Amniotic epithelial cell (primary cell): ENCODE data around the gene OXNAD1.
"Not testable (repeated sequence)": the region's sequence is repeated elsewhere in the genome, so short reads cannot be mapped to it uniquely, and the experiment has no call there.

ENCODE experiments used
- DNase-seq: peaks from one replicate; pipeline ENCODE4 v3.0.0-alpha.2; 2010; ENCODE audit warnings: low read depth

The OXNAD1 gene

GRCh38 chr3:16304061-16305010 is 39.3 kb downstream of the OXNAD1 start:
- peak; percentile 57 for DNase-seq

- DNase-seq, result no peak
These were observed 40.1 kb downstream of the OXNAD1 start for GRCh38 chr3:16305111-16305541.

GRCh38 chr3:16307832-16308531 is 43.0 kb downstream of the OXNAD1 start:
- peak; percentile 29 for DNase-seq

- no peak for DNase-seq
These were observed 43.7 kb downstream of the OXNAD1 start for GRCh38 chr3:16308727-16309126.

- peak; percentile 83 for DNase-seq
These were observed 44.5 kb downstream of the OXNAD1 start for GRCh38 chr3:16309558-16309957.

- not testable (repeated sequence) for DNase-seq
These were observed 45.5 kb downstream of the OXNAD1 start for GRCh38 chr3:16310486-16310885.

- DNase-seq, result peak; percentile 80
These were observed 47.0 kb downstream of the OXNAD1 start for GRCh38 chr3:16311960-16312451.

- no peak for DNase-seq
These were observed 49.1 kb downstream of the OXNAD1 start for GRCh38 chr3:16313886-16314645.

GRCh38 chr3:16315623-16316022 is 50.6 kb downstream of the OXNAD1 start:
- no peak for DNase-seq

- DNase-seq, result no peak
These were observed 51.4 kb downstream of the OXNAD1 start for GRCh38 chr3:16316396-16316795.

- no peak for DNase-seq
These were observed 52.0 kb downstream of the OXNAD1 start for GRCh38 chr3:16316847-16317560.

- DNase-seq, result no peak
These were observed 52.5 kb downstream of the OXNAD1 start for GRCh38 chr3:16317561-16317945.

- DNase-seq, result peak; percentile 95
These were observed 53.2 kb downstream of the OXNAD1 start for GRCh38 chr3:16318176-16318575.

GRCh38 chr3:16319307-16319706 is 54.3 kb downstream of the OXNAD1 start:
- no peak for DNase-seq

- DNase-seq, result no peak
These were observed 54.7 kb downstream of the OXNAD1 start for GRCh38 chr3:16319723-16320122.

- DNase-seq, result no peak
These were observed 55.7 kb downstream of the OXNAD1 start for GRCh38 chr3:16320711-16321110.

- DNase-seq, result no peak
These were observed 57.2 kb downstream of the OXNAD1 start for GRCh38 chr3:16322189-16322588.

GRCh38 chr3:16323737-16324136 is 58.7 kb downstream of the OXNAD1 start:
- no peak for DNase-seq

- no peak for DNase-seq
These were observed 60.8 kb downstream of the OXNAD1 start for GRCh38 chr3:16325850-16326249.

- DNase-seq, result no peak
These were observed 61.8 kb downstream of the OXNAD1 start for GRCh38 chr3:16326724-16327349.

GRCh38 chr3:16328124-16328523 is 63.1 kb downstream of the OXNAD1 start:
- DNase-seq, result no peak
